Measurements from ENCODE around the gene OPALIN.

DNA sequence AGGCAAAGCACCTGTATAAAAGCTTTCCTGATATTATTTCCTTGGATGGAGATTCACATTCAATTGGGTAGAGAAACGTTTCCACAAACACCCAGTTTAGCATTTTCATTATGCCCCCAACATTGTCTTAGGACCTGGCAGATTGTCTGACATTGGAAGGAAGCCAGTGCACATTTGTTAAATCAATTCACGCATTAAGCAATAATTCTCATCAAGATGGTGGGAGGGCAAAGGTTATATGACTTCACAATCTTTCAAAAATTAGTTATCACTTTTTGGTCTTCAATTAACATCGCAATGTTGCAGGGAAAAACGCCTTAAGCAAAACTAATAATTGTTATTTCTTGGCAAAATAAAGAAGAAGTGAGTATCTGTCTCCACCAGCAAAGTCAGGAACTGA is 16.4 kb downstream of the OPALIN start:
- TF ChIP-seq, protein P1, sequence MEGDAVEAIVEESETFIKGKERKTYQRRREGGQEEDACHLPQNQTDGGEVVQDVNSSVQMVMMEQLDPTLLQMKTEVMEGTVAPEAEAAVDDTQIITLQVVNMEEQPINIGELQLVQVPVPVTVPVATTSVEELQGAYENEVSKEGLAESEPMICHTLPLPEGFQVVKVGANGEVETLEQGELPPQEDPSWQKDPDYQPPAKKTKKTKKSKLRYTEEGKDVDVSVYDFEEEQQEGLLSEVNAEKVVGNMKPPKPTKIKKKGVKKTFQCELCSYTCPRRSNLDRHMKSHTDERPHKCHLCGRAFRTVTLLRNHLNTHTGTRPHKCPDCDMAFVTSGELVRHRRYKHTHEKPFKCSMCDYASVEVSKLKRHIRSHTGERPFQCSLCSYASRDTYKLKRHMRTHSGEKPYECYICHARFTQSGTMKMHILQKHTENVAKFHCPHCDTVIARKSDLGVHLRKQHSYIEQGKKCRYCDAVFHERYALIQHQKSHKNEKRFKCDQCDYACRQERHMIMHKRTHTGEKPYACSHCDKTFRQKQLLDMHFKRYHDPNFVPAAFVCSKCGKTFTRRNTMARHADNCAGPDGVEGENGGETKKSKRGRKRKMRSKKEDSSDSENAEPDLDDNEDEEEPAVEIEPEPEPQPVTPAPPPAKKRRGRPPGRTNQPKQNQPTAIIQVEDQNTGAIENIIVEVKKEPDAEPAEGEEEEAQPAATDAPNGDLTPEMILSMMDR (IDR thresholded peaks at IDR 0.05; ENCODE audit: insufficient read depth, low read length, poor library complexity, severe bottlenecking) = no peak
- no peak for TF ChIP-seq EZH2phosphoT487 (conservative IDR thresholded peaks at IDR 0.05; ENCODE audit: low read length)

All from SU-DHL-6 (cell line).